ENCODE results near the gene RAC3.

RAC3 gene

DNA sequence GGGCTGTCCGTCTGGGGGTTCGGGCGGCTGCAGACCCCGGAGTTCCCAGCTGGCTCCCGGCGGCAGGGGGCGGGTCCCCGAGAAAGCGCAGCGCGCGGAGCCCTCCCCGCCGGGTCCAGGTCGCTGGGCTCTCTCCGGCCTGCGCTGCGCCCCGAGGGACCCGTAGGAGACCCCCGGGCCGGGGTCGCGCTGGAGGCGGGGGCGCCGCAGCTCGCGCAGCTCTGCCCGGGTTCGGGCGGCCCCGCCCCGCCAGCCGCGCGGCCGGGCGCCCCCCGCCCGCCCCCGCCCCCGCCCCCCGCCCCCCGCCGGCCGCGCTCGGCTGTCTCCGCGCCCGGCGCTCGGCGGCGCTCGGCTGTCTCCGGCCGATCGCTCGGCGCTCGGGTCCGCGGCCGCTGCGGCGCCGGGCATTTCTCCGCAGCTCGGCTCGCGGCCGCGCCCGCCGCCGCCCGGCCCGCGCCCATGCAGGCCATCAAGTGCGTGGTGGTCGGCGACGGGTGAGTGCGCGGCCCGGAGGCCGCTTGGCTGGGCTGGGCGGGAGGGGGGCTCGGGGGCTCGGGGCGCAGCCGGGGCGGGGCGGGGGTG, at the start of gene RAC3:
TSS of gene RAC3 (plus strand) at position 376 of the 582 bp plus-strand sequence. CDS start at position 460, 84 bp downstream.
- peak; percentile 12 for DNase-seq (ENCODE audit: low read depth)

DNA sequence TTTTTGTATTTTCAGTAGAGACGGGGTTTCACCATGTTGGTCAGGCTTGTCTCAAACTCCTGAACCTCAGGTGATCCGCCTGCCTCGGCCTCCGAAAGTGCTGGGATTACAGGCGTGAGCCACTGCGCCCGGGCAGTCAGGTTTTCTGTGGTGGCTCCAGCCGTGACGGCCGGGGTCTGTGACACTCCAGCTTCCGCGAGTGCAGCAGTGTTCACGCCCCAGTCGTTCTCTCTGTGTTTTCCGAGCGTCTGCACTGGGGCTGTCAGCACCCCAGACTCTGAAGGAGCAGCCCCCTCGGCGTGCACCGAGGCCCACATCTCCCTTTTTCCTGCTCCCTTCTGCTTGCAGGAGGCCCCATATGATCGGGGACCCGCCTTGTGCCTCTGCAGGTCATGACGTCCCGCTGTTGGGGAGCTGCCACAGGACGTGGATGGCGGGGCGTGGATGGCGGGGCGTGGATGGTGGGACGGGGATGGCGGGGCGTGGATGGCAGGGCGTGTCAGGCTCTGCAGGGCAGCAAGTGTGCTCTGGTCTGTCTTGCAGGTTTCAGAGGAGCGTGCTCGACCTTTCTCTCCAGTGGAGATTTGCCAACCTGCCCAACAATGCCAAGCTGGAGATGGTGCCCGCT, 48.4 kb upstream of the RAC3 start:
- no peak for DNase-seq (ENCODE audit: low read depth)

DNA sequence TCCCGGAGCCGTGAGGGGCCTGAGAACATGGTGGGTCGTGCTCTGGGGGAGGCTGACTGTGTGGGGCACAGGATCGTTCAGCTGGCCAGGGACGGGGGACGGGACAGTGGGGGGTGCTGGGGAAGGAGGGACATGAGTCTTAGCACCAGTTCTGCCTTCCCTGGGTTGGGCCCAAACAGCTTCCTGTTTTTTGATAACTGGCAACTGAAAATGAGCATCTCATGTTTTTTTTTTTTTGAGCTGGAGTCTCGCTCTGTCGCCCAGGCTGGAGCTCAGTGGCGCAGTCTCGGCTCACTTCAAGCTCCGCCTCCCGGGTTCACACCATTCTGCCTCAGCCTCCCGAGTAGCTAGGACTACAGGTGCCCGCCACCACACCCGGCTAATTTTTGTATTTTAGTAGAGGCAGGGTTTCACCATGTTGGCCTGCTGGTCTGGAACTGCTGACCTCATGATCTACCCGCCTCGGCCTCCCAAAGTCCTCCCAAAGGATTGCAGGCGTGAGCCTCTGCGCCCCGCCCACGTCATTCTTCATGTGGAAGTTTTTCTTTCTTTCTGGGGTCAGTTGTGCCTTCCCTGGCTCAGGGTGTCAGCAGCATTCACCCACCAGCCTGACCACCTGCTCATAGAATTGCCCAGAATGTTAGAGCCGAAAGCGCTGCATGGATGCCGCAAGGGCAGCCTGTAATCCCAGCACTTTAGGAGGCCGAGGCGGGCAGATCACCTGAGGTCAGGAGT, 47.7 kb upstream of the RAC3 start:
- no peak for DNase-seq (ENCODE audit: low read depth)

DNA sequence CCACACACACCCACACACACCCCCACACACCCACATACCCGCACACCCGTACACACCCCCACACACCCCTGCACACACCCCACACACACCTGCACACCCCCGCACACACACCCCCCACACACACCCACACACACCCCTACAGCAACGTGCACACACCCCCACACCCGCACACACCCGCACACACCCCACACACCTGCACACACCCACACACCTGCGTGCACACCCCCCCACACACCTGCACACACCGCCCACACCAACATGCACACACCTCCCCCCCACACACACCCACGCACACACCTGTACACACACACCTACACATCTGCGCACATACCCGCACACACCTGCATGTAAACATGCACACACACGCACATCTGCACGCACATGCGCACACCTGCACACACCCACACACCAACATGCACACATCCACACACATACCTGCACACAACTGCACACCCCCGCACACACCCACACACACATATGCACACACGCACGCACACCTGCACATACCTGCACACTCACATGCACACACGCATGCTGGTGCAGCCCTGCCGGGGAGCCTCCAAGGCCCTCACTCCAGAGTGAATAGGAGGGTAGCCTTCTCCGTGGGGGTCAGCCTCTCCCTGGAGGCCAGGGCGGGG, 46.6 kb upstream of the RAC3 start:
- DNase-seq (ENCODE audit: low read depth) = no peak

GRCh38 chr17:81986606-81987005, 44.9 kb upstream of the RAC3 start:
- no peak for DNase-seq (ENCODE audit: low read depth)

- DNase-seq (ENCODE audit: low read depth) = no peak
Observed at GRCh38 chr17:81987161-81987770, 44.2 kb upstream of the RAC3 start.

- DNase-seq (ENCODE audit: low read depth) = no peak
Observed at GRCh38 chr17:81990836-81991683, 40.4 kb upstream of the RAC3 start.

DNA sequence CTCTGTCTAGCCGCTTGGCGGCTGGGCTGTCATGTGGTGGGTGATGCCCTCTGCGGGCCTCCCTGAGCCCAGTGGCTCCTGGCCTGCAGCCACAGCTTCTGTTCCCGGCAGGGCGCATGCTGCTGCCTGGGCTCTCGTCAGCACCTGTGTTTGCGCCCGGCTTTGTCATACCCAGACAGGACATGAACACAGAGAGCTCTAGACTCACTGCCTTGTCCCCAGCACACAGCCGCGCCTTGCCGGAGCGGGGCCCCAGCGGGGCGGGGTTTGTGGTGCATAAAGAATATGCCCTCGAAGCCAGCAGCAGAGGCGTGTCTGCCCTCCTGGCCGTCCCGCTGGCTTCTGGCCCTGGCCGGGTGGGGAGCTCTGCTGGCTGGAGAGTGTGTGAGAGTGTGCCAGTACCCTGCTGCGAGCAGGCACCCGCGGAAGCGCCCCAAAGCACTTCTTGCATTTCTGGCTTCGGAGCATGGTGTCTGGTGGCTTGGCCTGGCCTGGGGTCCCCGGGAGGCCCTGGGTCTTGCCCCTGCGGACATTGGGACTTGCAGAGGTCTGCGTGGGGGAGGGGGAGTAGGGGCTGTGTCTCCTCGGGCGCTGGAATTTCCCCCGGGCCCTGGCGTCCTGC, 39.7 kb upstream of the RAC3 start:
- DNase-seq (ENCODE audit: low read depth) = peak; percentile 42

DNA sequence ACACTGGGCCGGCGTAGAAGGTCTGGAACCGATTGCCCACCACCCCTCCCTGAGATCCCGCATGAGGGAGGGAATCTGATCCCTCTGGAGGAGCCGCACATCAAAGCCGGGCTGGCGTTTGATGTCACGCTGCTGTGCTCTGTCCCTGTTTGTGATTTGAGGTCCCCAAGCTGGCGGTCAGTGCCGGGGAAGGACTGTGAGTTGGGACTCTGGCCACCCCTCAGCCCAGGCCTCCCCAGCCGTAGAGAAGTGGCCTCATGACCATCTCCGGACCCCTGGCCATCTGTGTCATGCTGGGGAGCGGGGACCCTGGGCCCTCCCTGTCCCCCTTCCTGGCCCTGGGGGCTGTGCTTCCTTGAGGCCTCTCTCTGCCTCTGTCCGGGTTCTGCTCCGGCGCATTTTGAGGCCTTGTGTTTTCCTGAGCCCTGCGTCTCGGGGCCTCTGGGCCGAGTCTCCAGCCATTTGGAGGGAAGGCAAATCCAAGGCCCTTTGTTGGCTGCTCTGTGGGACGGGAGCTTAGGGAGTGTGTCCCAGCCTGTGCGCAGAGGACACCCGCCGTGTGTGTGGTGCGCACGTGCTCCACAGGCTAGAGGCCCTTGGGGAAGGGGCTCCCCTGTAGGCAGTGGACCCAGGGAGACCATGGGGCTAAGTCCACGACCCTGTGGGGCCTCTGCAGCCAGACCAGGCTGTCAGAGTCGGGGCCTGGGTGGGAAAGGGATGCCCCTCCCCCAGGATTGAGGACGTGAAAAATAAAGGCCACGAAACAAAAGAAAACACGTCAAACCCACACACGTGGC, 39.0 kb upstream of the RAC3 start:
- no peak for DNase-seq (ENCODE audit: low read depth)

- DNase-seq (ENCODE audit: low read depth) = no peak
Observed at GRCh38 chr17:81993729-81994592, 37.5 kb upstream of the RAC3 start.

DNA sequence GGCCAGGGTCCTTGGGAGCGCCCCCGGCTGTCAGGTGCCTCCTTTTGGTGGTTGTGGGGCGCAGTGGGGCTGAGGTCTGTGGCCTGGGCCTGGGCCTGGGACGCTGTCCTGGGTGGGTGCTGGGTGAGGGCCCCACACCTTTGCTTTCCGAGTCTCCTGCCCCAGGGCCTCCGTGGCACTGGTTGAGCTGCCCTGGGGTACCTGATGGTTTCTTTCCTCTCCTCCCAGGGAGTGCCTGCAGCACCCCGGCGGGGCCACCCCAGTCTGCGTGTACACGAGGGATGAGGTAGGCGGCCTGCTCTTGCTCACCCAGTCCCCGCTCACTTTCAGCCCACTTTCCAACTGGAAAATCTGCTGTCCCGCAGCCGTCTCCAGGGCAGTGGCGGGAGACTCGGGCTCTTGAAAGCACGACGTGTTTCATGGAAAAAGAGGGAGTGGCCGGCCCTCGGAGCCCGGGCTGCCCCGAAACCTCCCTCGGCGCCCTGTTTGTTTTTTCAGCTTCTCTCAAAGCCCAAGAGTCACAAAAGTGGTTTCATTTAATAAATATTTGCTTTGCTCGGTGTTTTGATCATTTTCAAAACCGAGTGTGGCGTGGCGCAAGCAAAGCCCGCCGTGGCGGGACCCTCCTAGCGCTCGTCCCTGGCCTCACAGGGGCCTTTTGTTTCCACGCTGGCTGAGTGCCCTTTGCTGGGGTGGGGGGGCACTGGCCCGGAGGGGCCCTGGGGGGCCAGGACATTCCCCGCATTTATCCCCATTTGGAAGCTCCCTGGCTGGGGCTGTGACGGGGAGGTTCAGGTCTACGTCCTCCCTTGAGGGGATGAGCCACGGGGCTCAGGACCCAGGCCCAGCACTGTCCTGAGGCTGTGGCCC, 36.6 kb upstream of the RAC3 start:
- DNase-seq (ENCODE audit: low read depth) = no peak

DNA sequence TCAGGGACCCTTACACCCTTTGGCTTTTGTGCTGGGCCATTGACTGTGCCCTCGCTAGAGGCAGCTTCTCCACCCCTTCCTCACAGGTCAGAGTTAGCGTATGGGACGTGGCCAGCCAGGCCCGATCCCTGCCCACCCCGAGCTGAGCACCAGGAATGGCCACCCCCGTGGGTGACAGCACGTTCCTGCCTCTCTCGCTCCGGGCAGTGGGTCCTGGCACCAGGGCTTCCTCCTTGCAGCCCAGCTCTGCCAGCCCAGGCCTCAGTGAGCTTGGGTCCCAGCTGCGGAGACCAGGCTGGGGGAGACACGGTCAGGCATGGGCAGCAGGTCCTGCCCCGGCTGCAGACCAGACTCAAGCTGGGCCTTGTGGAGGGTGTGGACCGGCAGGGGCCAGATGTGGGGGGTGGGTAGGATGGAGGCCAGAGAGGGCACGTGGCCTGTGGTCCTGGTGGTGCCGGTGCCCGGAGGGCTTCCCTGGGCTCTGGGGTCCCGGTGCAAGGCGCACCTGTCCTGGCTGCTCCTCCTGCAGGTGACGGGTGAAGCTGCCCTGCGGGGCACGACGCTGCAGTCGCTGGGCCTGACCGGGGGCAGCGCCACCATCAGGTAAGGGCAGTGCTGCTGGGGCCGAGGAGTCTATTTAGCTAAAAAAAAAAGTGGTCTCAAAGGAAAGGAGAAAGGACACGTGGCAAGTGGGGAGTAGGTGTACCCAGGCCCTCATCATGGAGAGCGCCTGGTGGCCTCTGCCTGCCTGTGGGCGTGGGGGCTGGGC, 35.8 kb upstream of the RAC3 start:
- no peak for DNase-seq (ENCODE audit: low read depth)

- DNase-seq (ENCODE audit: low read depth) = no peak
Observed at GRCh38 chr17:81996232-81996756, 35.2 kb upstream of the RAC3 start.

GRCh38 chr17:81996757-81997441, 34.6 kb upstream of the RAC3 start:
- no peak for DNase-seq (ENCODE audit: low read depth)

DNA sequence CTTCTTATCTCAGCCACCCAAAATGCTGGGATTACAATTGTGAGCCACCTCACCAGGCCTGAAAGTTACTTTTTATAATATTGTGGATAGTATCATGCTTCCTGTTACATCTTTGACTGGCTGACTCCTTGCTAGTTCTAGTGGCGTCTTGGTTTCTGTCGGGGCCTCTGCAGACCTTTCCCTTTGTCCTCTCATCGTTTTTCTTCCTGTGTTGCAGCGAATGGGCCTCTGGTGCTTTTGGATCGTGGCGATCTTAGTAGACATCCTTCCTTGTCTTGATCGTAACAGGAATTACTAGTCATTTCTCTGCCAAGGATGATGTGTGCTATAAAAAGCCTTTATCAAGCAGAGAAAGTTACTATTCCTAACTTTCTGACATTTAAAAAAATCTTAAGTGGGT, 33.3 kb upstream of the RAC3 start:
- DNase-seq (ENCODE audit: low read depth) = no peak

DNA sequence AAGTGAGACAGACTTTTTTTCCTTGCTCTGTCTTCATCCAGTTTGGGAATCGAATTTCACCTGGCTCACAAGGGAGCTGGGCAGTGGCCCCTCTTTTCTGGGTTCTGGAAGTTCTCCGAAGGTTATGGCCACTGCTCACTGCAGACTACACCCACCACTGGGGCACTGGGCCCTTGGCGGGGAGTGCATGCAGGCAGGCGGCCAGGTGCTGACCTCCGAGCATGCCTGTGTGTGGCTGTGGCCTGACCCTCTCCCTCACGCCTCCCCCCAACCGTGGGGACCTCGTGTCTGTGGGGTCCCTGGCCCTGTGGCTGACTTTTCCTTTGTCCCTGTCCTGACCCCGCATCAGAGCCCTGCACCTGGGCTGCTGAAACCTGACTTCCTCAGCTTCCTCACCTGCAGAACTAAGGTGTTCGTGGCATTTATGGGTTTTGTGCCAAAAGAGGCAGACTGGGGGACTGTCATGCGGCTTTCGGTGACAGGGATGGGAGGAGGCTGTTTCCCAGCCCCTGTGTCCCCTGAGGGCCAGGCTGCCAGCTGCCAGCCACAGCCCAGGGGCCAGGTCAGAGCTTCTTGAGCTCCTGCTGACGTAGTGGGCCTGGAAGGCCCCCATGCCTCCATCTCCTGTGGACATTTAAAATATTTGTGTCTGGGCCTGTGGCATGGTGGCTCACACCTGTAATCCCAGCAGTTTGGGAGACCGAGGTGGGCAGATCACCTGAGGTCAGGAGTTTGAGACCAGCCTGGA, 32.6 kb upstream of the RAC3 start:
- DNase-seq (ENCODE audit: low read depth) = no peak

Measured in amniotic epithelial cell (primary cell).